IMR-90 (cell line): ENCODE measurements around the gene COL18A1. TPM values are rescaled to one million over a fixed set of nuclear protein-coding genes. Genes with fewer than 3 reads are reported as not detected.

Experiments used
- ATAC-seq: fragments of 200-7000 bp; cut with Tn5 transposase; 2 replicates; pipeline ENCODE4 v1.9.1; 2020; ENCODE audit warnings: low read depth, mild to moderate bottlenecking, moderate library complexity
- BruUV-seq: library from RNA; stranded (reverse); fragments of 400-500 nt; replicated peaks from 2 replicates; lab custom pipeline; 2021; lab: Mats Ljungman, UMichigan
- CTCF ChIA-PET: fragments of 300-600 bp; formaldehyde crosslinking; extraction: SDS; loops from one replicate; lab custom pipeline; 2021; ENCODE audit warnings: antibody characterized with exemption; lab: Yijun Ruan, JAX
- POLR2A ChIA-PET: fragments of 300-600 bp; sonication (Branson Sonifier 250); formaldehyde crosslinking; loops from one replicate; lab custom pipeline; 2022; ENCODE audit warnings: antibody characterized with exemption; ENCODE audit not compliant: unreplicated experiment; lab: Charles Lee
- DNase-seq: peaks from one replicate; pipeline ENCODE4 v3.0.0; 2013
- H2AFZ ChIP-seq: replicated peaks from 2 replicates; pipeline ENCODE3; 2013; ENCODE audit warnings: low read length, mild to moderate bottlenecking; ENCODE audit not compliant: poor library complexity
- H2AK5ac ChIP-seq: 2 replicates; pipeline ENCODE4 v1.6.1; 2013; ENCODE audit warnings: low read depth, low read length, inconsistent platforms
- H2AK9ac ChIP-seq: replicated peaks from 2 replicates; pipeline ENCODE3; 2013; ENCODE audit warnings: mild to moderate bottlenecking, low read depth, low read length, moderate library complexity; ENCODE audit not compliant: poor library complexity
- H2BK120ac ChIP-seq: 2 replicates; pipeline ENCODE4 v1.6.1; 2013; ENCODE audit warnings: low read depth, low read length, inconsistent platforms
- H2BK15ac ChIP-seq: 3 replicates; pipeline ENCODE4 v1.6.1; 2013; ENCODE audit warnings: low read depth, low read length, inconsistent platforms
- H2BK20ac ChIP-seq: 2 replicates; pipeline ENCODE4 v1.6.1; 2013; ENCODE audit warnings: low read depth, mild to moderate bottlenecking, inconsistent platforms, low read length, moderate library complexity
- H2BK5ac ChIP-seq: 2 replicates; pipeline ENCODE4 v1.6.1; 2013; ENCODE audit warnings: mild to moderate bottlenecking, low read depth, low read length, inconsistent platforms; ENCODE audit not compliant: poor library complexity, severe bottlenecking
- H3K14ac ChIP-seq: replicated peaks from 2 replicates; pipeline ENCODE4 v1.6.1; 2013; ENCODE audit warnings: low read depth, low read length, inconsistent platforms
- H3K18ac ChIP-seq: 2 replicates; pipeline ENCODE4 v1.6.1; 2013; ENCODE audit warnings: low read depth, low read length, control low read depth
- H3K23ac ChIP-seq: 2 replicates; pipeline ENCODE4 v1.6.1; 2013; ENCODE audit warnings: low read depth, low read length, inconsistent platforms
- H3K27ac ChIP-seq: 2 replicates; pipeline ENCODE4 v1.5.1; 2013; ENCODE audit warnings: mild to moderate bottlenecking, control low read depth, low read length; ENCODE audit not compliant: insufficient read depth
- H3K27me3 ChIP-seq: 2 replicates; pipeline ENCODE4 v1.6.1; 2013; ENCODE audit warnings: low read length; ENCODE audit not compliant: control insufficient read depth, insufficient read depth
- H3K36me3 ChIP-seq: 2 replicates; pipeline ENCODE4 v1.6.1; 2013; ENCODE audit warnings: low read length, mixed read lengths; ENCODE audit not compliant: control insufficient read depth, insufficient read depth
- H3K4ac ChIP-seq: 2 replicates; pipeline ENCODE4 v1.6.1; 2013; ENCODE audit warnings: low read depth, low read length, inconsistent platforms
- H3K4me1 ChIP-seq: 2 replicates; pipeline ENCODE4 v1.6.1; 2013; ENCODE audit warnings: low read length, mixed read lengths; ENCODE audit not compliant: control insufficient read depth, insufficient read depth
- H3K4me2 ChIP-seq: 2 replicates; pipeline ENCODE4 v1.6.1; 2013; ENCODE audit warnings: low read depth, mild to moderate bottlenecking, control low read depth, low read length, moderate library complexity
- H3K4me3 ChIP-seq: 2 replicates; pipeline ENCODE4 v1.5.1; 2013; ENCODE audit warnings: low read depth, mild to moderate bottlenecking, control low read depth, low read length, moderate library complexity; ENCODE audit not compliant: insufficient read depth
- H3K56ac ChIP-seq: 2 replicates; pipeline ENCODE4 v1.6.1; 2013; ENCODE audit warnings: low read length, inconsistent platforms; ENCODE audit not compliant: insufficient read depth; ENCODE audit errors: extremely low read depth
- H3K79me1 ChIP-seq, 2 experiments: 2 replicates each; pipeline ENCODE4 v1.6.1; 2013; ENCODE audit warnings: low read length in 2 of 2, inconsistent platforms in 1 of 2, low read depth in 1 of 2
- H3K9ac ChIP-seq: 2 replicates; pipeline ENCODE4 v1.6.1; 2013; ENCODE audit warnings: low read depth, low read length, control low read depth
- H3K9me1 ChIP-seq: 2 replicates; pipeline ENCODE4 v1.6.1; 2013; ENCODE audit warnings: low read length, inconsistent platforms; ENCODE audit not compliant: insufficient read depth
- H3K9me3 ChIP-seq: 2 replicates; pipeline ENCODE4 v1.6.1; 2013; ENCODE audit warnings: low read length; ENCODE audit not compliant: control insufficient read depth, insufficient read depth
- H4K20me1 ChIP-seq: 2 replicates; pipeline ENCODE4 v1.6.1; 2013; ENCODE audit warnings: low read length, inconsistent platforms; ENCODE audit not compliant: insufficient read depth
- H4K5ac ChIP-seq: 2 replicates; pipeline ENCODE4 v1.6.1; 2013; ENCODE audit warnings: mild to moderate bottlenecking, low read depth, low read length, control low read depth
- H4K8ac ChIP-seq, 2 experiments: 2 replicates each; pipeline ENCODE4 v1.6.1; 2013; ENCODE audit warnings: low read depth in 2 of 2, low read length in 2 of 2, control low read depth in 1 of 2, inconsistent platforms in 1 of 2
- H4K91ac ChIP-seq: 2 replicates; pipeline ENCODE4 v1.6.1; 2013; ENCODE audit warnings: low read depth, low read length, inconsistent platforms; ENCODE audit not compliant: insufficient read depth
- BHLHE40 ChIP-seq: fragments of 150-350 bp; IDR thresholded peaks from 2 replicates; pipeline ENCODE4 v1.6.1; 2016; ENCODE audit warnings: mild to moderate bottlenecking, low read depth, low read length
- POLR2A ChIP-seq: IDR thresholded peaks from 2 replicates; pipeline ENCODE4 v1.6.1; 2012; ENCODE audit warnings: mild to moderate bottlenecking, low read depth, low read length
- WGBS, 2 experiments: methylation state at CpG; one replicate each; pipeline versions ENCODE4 v1.1.5 to v1.1.7; 2013; ENCODE audit warnings: missing lambda C conversion rate in 2 of 2; ENCODE audit not compliant: insufficient read length in 1 of 2; ENCODE audit errors: extremely low coverage in 2 of 2; 5-methylcytosine and 5-hydroxymethylcytosine counted together
- dilution Hi-C: fragments of 300-500 bp; cut with HindIII; formaldehyde crosslinking; loops from one replicate; pipeline ENCODE4 v1.14.3; 2018; ENCODE audit warnings: low sequenced_read_pairs; ENCODE audit not compliant: unreplicated experiment
- in situ Hi-C: fragments of 300-500 bp; cut with MboI; formaldehyde crosslinking; loops from 3 replicates; pipeline ENCODE4 v1.14.3; 2019; ENCODE audit warnings: low sequenced_read_pairs, inconsistent platforms, mixed read lengths
- intact Hi-C: fragments of 100-400 bp; cut with micrococcal nuclease; formaldehyde crosslinking; loops from 2 replicates; pipeline ENCODE4 v1.10.0; 2022
- polyA plus RNA-seq, 3 experiments: library from polyadenylated mRNA; depleted of rRNA; stranded (reverse); fragments of >200 nt; gene quantifications; 2 replicates each; pipeline ENCODE4 v1.2.3, GENCODE V29; 2012; ENCODE audit warnings: low replicate concordance in 1 of 3
- total RNA-seq: library from RNA; depleted of rRNA; stranded (reverse); fragments of >200 nt; gene quantifications from 2 replicates; pipeline ENCODE4 v1.2.3, GENCODE V29; 2012

The COL18A1 gene
- total and polyA plus RNA-seq, 2 of the 4 experiments (the other 2 are of a cell fraction), result 4.3 to 46.7 TPM

GRCh38 chr21:45405819-45406762 is 1.1 kb downstream of the COL18A1 start:
- H3K9ac ChIP-seq, result peak overlapping the region; percentile 58
- peak overlapping the region; percentile 95 for H2AK9ac ChIP-seq
- peaks cover 2% of the 10 kb centered on the region; the same call in 1 of the 2 replicates for H3K27me3 ChIP-seq
- peak overlapping the region in 1 of 2 experiments; percentile 64; a peak in 1 of 4 replicates for H4K8ac ChIP-seq
- no peak overlapping the region for H2BK20ac ChIP-seq
- peak overlapping the region; percentile 98 for H3K4me2 ChIP-seq
- H3K4ac ChIP-seq, result peak overlapping the region; percentile 89
- H4K5ac ChIP-seq, result peak overlapping the region; percentile 52
- CTCF ChIA-PET, result interaction anchor here (1.0 kb wide), 1 partner anchor 97 kb away, joined by 3 read pairs; no protein-coding TSS in a partner anchor
- peak overlapping the region; percentile 92 for H3K4me3 ChIP-seq
- WGBS, 2 experiments, result 10% methylated on average over 55 of the region's 83 CpGs; no CpG with 5 or more reads in 1 of the 2 experiments
- H3K18ac ChIP-seq, result no peak overlapping the region
- H2BK15ac ChIP-seq, result no peak overlapping the region; the same call in 2 of the 3 replicates
- H2BK5ac ChIP-seq, result no peak overlapping the region
- peaks cover 2% of the 10 kb centered on the region for H3K36me3 ChIP-seq
- H3K9me3 ChIP-seq, result peaks cover 6% of the 10 kb centered on the region
- TF ChIP-seq POLR2A (peak; percentile 25; the same call in 1 of the 2 replicates), BHLHE40 (no peak)
- no peak overlapping the region for H3K56ac ChIP-seq
- H3K9me1 ChIP-seq, result peaks cover 11% of the 10 kb centered on the region
- peak overlapping the region; percentile 87 for H2AFZ ChIP-seq
- H3K14ac ChIP-seq, result peak overlapping the region; percentile 91
- intact Hi-C loops (no loop called here), dilution Hi-C loops (no loop called here), in situ Hi-C loops (no loop called here)
- POLR2A ChIA-PET, result interaction anchor here (0.6 kb wide), 1 partner anchor 257 kb away, joined by 4 read pairs; no protein-coding TSS in a partner anchor
- peak overlapping the region; percentile 61; the same call in 1 of the 2 replicates for H3K27ac ChIP-seq
- H3K79me1 ChIP-seq, result peaks cover 22 to 50% of the 10 kb centered on the region in 2 experiments
- H4K20me1 ChIP-seq, result peaks cover 50% of the 10 kb centered on the region
- peaks cover 25% of the 10 kb centered on the region for H3K4me1 ChIP-seq
- ATAC-seq (peak; percentile 15), DNase-seq (peak; percentile 44)
- no TSS peak for BruUV-seq
- H4K91ac ChIP-seq, result peak overlapping the region; percentile 54; the same call in 1 of the 2 replicates
- H3K23ac ChIP-seq, result peak overlapping the region; percentile 94
- no peak overlapping the region for H2BK120ac ChIP-seq
- peak overlapping the region; percentile 88 for H2AK5ac ChIP-seq
